Smooth muscle cell of the brain vasculature (primary cell): Measurements from ENCODE around the gene UBE2F.
A peak's percentile ranks its signal among the peaks of the same experiment; 100 is the strongest.

ENCODE experiments used
- DNase-seq: peaks from one replicate; pipeline ENCODE4 v3.0.0-alpha.2; 2012; ENCODE audit warnings: low read depth, low spot score

UBE2F gene, protein sequence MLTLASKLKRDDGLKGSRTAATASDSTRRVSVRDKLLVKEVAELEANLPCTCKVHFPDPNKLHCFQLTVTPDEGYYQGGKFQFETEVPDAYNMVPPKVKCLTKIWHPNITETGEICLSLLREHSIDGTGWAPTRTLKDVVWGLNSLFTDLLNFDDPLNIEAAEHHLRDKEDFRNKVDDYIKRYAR

DNA sequence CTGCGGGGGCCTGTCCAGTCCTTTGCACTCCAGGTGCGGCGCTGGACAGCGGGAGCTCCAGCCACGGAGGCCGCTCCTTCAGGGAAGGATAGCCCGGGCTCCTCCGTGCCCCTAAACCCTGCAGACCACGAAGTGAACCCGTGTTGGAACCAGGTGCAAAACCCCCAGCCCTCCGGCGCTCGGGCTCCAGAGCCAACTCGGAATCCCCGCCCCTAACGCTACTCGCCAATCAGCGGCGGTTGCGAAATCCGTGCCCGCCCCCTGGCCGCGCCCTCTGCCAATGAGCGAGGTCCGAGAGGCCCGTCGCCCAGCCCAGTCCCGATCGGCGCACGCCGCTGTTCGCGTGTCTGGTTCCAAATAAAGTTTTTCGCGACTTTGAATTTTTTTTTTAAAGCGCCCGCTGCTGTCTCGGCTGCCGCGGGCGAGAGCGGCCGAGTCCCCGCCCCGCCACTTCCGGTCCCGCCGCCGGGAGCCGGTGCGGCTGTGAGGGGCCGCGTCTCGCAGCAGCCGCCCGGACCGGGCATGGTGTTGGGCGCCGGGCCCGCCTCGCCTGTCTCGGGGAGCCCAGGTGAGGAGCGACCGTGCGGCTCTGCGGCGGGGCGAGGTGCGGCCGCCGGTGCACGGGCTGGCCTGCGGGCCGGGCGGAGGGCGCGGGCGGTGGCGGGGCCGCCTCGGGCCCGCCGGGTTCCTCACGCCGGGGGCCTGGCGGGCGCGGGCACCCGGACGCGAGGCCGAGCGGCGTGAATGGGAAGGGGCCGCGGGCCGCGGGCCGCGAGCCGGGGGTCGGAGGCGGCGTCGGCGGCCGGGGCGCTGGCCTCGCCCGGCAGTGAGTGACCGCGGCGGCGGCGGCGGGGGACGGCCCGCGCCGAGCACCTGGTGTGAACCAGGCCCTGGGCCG, at the start of gene UBE2F:
UBE2F (plus strand) TSS at position 450 of the 898 bp plus-strand sequence. CDS start 6,094 bp downstream, outside the sequence.
- DNase-seq = peak; percentile 91

DNA sequence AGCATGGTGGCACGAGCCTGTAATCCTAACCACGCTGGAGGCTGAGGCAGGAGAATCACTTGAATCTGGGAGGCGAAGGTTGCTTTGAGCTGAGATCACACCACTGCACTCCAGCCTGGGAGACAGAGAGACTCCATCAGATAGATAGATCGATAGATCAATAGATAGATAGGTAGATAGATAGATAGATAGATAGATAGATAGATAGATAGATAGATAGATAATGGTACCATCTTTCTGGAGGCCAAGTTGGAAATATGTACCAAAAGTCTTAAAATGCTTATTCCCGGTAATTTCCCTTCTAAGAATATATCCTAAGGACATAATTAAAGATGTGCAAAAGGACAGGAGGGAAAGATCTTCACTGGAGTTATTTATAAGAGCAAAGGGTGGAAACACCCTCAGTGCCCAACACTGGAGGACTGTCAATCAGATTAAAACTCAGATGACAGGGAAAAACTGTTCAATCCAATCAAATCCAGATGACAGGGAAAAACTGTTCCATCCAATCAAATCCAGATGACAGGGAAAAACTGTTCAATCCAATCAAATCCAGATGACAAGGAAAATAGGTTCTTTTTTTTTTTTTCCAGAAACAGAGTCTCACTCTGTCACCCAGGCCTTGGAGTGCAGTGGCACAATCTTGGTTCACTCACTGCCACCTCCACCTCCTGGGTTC, 49.0 kb upstream of the UBE2F start:
- DNase-seq = no peak

- DNase-seq = no peak
These were observed 47.2 kb upstream of the UBE2F start for GRCh38 chr2:237919593-237919992.

DNA sequence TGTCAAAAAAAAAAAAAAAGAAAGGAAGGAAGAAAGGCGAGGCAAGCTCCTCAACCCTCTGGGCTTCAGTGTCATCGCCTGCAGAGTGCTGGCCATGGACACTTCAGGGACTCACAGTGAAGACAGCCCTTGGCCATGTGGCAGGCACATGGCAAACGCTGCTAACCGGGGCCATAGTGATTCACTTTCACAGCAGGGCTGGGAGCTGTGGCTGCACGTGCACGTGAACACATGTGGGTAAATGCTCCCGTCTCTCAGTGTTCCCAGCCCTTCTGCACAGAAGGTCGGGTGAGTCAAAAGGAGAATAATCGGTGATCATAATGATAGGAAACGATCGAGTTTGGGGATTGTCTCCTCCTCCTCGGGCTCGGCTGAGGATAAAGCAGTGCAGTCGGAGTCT, 46.1 kb upstream of the UBE2F start:
- no peak for DNase-seq

GRCh38 chr2:237921967-237922492, 44.8 kb upstream of the UBE2F start:
- no peak for DNase-seq

GRCh38 chr2:237922641-237923361, 44.0 kb upstream of the UBE2F start:
- DNase-seq = no peak

DNA sequence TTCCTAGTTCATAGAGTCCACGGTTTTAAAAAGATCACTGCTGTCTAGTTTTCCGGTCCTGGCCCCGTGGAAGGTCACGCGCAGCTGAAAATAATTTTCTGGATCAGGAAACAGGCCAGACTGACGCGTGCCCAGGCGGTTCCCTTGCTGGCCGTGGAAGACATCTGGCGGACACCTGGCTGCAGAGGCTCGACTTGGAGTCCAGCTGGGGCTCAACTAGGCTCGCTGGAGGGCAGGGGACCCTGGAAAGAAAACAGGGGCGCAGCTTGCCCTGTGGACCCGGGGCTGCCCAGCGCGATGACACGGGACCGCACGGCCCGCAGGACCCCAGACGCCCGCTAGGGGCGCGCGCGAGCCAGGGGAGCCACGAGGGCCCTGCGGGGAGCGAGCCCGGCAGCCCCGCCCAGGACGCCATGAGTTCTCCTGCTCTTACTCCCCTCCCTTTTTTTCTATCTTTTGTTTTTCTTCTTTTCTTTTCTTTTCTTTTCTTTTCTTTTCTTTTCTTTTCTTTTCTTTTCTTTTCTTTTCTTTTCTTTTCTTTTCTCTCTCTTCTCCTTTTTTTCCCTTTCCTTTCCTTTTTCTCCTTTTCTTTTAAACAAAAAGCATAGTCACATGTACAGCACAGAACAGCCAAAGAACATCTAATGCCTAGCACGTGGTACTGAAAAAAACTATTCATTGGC, 43.2 kb upstream of the UBE2F start:
- no peak for DNase-seq

DNA sequence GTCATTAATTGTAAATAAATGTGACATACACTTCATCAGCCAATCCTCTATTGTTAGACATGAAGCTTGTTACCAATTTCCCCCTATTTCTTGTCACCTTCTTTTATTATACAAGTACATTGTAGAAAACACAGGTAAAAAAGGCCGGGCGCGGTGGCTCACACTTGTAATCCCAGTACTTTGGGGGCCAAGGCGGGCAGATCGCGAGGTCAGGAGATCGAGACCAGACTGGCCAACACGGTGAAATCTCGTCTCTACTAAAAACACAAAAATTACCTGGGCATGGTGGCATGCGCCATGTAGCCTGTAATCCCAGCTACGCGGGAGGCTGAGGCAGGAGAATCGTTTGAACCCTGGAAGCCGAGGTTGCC, 42.7 kb upstream of the UBE2F start:
- DNase-seq = no peak

DNA sequence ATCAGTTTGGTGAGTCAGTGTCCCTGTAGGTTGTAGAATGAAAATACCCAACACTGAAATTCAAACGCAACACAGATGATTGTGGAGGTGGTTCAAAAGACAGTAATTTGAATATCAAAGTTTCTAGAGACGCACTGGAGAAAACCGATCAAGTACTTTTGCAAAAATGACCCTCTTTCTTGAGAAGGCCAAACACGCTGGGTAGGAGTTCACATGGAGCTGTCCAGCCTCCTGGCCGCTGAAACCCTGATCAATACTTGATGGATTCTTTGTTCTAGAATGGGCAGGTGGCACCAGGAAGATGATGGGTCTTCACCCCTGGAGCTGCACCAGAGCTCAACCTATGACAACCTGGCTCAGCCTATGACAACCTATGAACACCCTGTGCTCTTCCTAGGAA, 39.7 kb upstream of the UBE2F start:
- DNase-seq = no peak

DNA sequence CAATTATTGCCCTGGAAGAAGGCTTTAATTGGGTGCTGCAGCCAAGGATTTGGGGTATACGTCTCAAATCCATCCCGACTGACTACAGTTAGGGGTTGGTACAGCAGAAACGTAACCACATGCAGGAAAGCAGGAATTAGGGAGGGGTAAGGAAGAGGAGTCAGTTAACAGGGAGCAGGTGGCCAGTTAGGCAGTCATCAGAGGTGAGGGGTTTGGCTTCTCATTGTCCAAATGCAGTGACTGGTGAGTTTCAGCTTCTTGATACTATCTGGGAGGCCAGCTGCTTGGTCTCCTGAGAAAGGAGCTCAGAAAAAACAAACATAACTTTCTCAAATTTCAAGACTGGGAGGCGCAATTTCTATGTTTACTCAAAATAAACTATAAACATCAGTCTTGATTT, 38.8 kb upstream of the UBE2F start:
- no peak for DNase-seq

- DNase-seq = no peak
These were observed 36.8 kb upstream of the UBE2F start for GRCh38 chr2:237929979-237930378.

- peak; percentile 41 for DNase-seq
These were observed 35.6 kb upstream of the UBE2F start for GRCh38 chr2:237931205-237931721.

- no peak for DNase-seq
These were observed 34.1 kb upstream of the UBE2F start for GRCh38 chr2:237932731-237933131.

DNA sequence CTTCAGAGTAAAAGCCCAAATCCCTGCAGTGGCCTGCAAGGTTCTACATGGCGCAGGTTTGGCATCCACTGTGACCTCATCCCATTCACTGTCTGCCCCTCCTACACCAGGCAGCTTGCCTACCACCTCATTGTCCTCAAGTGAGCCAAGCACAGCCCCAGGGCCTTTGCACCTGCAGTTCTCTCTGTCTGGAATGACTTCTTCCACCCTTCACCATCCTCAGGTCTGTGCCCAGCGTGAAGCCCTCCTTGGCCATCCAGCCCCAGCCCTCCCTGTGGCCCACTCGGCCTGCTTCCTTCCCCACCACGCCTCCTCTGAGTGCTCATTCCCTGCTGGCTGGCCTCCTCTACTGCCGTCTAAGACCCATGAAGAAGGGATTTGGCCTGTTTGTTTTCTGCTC, 32.6 kb upstream of the UBE2F start:
- DNase-seq = no peak

DNA sequence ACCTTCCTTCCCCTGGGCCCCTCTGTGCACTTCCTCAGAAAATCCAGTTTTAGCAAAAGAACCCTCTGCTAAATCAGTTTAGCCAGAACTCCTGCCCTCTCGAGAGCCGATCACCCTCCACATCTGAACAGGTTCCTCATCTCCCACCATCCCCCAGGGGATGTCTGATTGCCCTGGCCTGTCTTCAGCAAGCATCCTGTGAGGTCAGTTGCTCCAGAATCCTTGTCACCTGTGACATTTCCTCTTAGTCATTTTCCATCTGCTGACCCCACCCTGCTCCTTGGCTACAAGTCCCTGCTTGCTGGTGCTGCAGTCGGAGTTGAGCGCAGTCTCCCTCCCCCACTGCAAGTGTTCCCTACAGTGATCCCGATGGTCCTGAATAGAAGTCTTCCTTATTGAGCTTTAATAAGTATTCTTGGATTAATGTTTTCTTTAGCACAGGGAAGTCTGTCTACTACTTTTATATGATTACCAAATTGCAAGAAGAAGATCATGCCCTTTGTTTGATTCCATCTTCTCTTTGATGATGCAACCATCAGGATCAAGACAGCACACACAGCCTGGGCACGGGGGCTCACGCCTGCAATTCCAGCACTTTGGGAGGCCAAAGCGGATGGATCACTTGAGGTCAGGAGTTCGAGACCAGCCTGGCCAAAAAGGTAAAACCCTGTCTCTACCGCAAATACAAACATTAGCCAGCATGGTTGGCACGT, 30.9 kb upstream of the UBE2F start:
- DNase-seq = no peak

- no peak for DNase-seq
These were observed 27.6 kb upstream of the UBE2F start for GRCh38 chr2:237939251-237939650.

DNA sequence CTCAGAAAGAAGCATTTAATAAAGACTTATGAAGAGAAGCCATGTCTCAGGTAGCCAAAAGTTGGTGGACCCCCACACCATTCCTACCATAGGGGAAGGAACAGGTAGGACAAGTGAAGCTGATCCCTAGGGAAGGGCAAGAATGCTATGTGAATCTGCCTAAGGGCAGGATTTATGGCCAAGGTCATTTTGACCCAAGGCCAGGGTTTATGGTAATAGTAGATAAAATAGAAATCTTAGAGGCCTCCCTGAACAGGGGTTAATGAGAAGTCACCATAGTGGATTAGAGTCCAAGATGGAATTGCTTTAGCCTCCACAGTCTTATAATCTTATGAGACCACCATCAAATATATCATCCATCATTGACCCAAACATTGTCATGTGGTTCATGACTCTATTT, 26.0 kb upstream of the UBE2F start:
- DNase-seq = no peak

GRCh38 chr2:237941239-237941638, 25.6 kb upstream of the UBE2F start:
- no peak for DNase-seq

- no peak for DNase-seq
These were observed 24.3 kb upstream of the UBE2F start for GRCh38 chr2:237942513-237942899.

GRCh38 chr2:237943395-237944094, 23.3 kb upstream of the UBE2F start:
- no peak for DNase-seq
